NCI-H460 (cell line): Measurements from ENCODE around the gene DNER. TPM values are rescaled to one million over a fixed set of nuclear protein-coding genes. Genes with fewer than 3 reads are reported as not detected.
"Not testable (repeated sequence)": the region's sequence is repeated elsewhere in the genome, so short reads cannot be mapped to it uniquely, and the experiment has no call there.

Experiments
- DNase-seq: peaks from one replicate; pipeline ENCODE4 v3.0.0-alpha.2; 2016; ENCODE audit warnings: low read depth; ENCODE audit errors: extremely low read depth
- polyA plus RNA-seq: library from polyadenylated mRNA; depleted of rRNA; stranded (reverse); fragments of >200 nt; gene quantifications from 2 replicates; pipeline ENCODE4 v1.2.3, GENCODE V29; 2014; cell fraction: nucleus; rRNA removed
- total RNA-seq: library from RNA; depleted of rRNA; stranded (reverse); fragments of >200 nt; shearing (Covaris generic); gene quantifications from 2 replicates; pipeline ENCODE4 v1.2.3, GENCODE V29; 2014; rRNA removed

DNER gene
- 107 and 111 TPM in 2 replicates for total RNA-seq
- 112 and 135 TPM in 2 replicates for polyA plus RNA-seq

- DNase-seq, result no peak
Measured at GRCh38 chr2:229714080-229714735, at the start of gene DNER. Gene DNER (minus strand): TSS chr2:229714555. CDS start chr2:229714423, 132 bp downstream.

- DNase-seq, result no peak
Measured at GRCh38 chr2:229761663-229762062, 47.3 kb upstream of the DNER start.

- DNase-seq, result not testable (repeated sequence)
Measured at GRCh38 chr2:229757462-229757861, 43.1 kb upstream of the DNER start.

- no peak for DNase-seq
Measured at GRCh38 chr2:229752970-229753729, 38.8 kb upstream of the DNER start.

GRCh38 chr2:229749779-229750178, 35.4 kb upstream of the DNER start:
- DNase-seq, result no peak

- DNase-seq, result no peak
Measured at GRCh38 chr2:229748950-229749349, 34.6 kb upstream of the DNER start.

GRCh38 chr2:229742691-229743090, 28.3 kb upstream of the DNER start:
- not testable (repeated sequence) for DNase-seq

- no peak for DNase-seq
Measured at GRCh38 chr2:229740279-229740678, 25.9 kb upstream of the DNER start.

- DNase-seq, result no peak
Measured at GRCh38 chr2:229738024-229738625, 23.8 kb upstream of the DNER start.

GRCh38 chr2:229734410-229734809, 20.1 kb upstream of the DNER start:
- DNase-seq, result no peak

- DNase-seq, result no peak
Measured at GRCh38 chr2:229733611-229734245, 19.4 kb upstream of the DNER start.

GRCh38 chr2:229732897-229733296, 18.5 kb upstream of the DNER start:
- no peak for DNase-seq

- no peak for DNase-seq
Measured at GRCh38 chr2:229731916-229732315, 17.6 kb upstream of the DNER start.

- no peak for DNase-seq
Measured at GRCh38 chr2:229731363-229731762, 17.0 kb upstream of the DNER start.

- DNase-seq, result no peak
Measured at GRCh38 chr2:229728370-229728769, 14.0 kb upstream of the DNER start.

GRCh38 chr2:229726643-229727042, 12.3 kb upstream of the DNER start:
- DNase-seq, result peak; percentile 56

GRCh38 chr2:229725716-229726574, 11.6 kb upstream of the DNER start:
- peak; percentile 97 for DNase-seq

GRCh38 chr2:229723192-229723591, 8.8 kb upstream of the DNER start:
- not testable (repeated sequence) for DNase-seq

GRCh38 chr2:229719926-229720647, 5.7 kb upstream of the DNER start:
- DNase-seq, result no peak

GRCh38 chr2:229718057-229718456, 3.7 kb upstream of the DNER start:
- no peak for DNase-seq
